Fibroblast of the aortic adventitia (primary cell): ENCODE measurements around the gene SCAF1. TPM values are rescaled to one million over a fixed set of nuclear protein-coding genes. Genes with fewer than 3 reads are reported as not detected.

ENCODE experiments used
- DNase-seq: peaks from one replicate; pipeline ENCODE4 v3.0.0-alpha.2; 2010; ENCODE audit warnings: low read depth
- H3K4me3 ChIP-seq: 2 replicates; pipeline ENCODE4 v1.5.1; 2011; ENCODE audit warnings: low read depth, mild to moderate bottlenecking, control low read depth, low read length, moderate library complexity
- CTCF ChIP-seq: IDR thresholded peaks from 2 replicates; pipeline ENCODE4 v1.5.1; 2011; ENCODE audit warnings: mild to moderate bottlenecking, low read length, control low read depth, inconsistent platforms; ENCODE audit not compliant: insufficient read depth
- total RNA-seq: library from RNA; depleted of rRNA; stranded (reverse); fragments of >200 nt; gene quantifications from 2 replicates; pipeline ENCODE4 v1.2.3, GENCODE V29; 2012; ENCODE audit warnings: low replicate concordance

SCAF1 gene
- total RNA-seq, 1 donor, result 16.9 TPM

DNA sequence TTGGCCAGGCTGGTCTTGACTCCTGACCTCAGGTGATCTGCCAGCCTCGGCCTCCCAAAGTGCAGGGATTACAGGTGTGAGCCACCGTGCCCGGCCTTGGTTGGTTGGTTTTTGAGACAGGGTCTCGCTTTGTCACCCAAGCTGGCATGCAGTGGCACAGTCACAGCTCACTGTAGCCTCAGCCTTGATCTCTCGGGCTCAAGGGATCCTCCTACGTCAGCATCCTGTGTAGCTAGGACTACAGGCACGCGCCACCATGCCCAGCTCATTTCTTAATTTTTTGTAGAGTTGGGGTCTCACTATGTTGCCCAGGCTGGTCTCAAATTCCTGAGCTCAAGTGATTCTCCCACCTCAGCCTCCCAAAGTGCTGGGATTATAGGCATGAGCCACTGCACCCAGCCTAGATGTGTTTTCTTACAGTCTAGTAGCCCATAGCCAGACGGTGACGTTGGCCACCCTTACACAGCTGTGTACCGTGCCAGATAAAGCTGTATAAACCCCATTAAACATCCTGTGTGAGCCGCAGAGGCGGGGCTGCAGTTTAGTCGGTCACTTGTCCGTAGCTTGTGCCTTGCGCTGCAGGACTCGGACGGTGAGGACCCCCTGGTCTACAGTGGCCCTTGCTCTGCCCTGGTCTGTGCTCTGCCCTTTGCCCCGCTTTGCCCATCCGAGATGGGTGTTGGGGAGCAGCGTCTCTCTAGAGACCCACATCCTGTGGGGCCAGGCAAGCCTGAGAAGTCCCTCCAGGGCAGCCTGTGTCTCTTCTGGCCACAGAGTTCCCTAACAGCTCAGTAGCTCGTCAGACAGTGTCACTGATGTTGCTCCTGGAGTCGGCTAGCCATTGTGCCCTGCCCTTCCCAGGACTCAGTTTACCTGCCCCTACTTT is 13.8 kb downstream of the SCAF1 start:
- H3K4me3 ChIP-seq, result no peak overlapping the region
- no peak for DNase-seq
- no peak for TF ChIP-seq CTCF

DNA sequence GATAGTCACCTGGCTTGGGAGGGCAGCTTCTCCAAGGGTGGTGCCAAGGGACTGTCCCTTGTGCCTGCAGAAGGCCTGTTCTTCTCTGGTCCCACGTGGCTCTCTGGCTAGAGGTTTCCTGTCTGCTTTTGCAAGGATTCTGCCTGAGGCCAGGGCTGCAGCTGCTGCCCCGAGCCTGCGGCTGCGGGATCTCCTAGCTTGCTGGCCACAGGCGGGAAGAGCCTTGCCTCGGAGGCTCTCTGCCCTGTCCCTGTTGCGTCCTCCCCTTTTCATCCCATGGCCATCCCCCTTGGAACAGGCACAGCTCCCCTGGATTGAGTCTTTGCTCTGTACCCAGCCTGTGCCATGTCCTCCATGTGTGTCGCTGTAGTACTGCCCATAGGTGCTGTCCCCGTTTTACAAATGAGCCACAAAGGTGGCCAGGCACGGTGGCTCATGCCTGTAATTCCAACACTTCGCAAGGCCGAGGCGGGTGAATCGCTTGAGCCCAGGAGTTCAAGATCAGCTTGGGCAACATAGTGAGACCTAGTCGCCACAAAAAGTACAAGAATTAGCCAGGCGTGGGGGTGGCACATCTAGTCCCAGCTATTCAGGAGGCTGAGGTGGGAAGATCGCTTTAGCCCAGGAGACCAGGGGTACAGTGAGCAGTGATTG is 14.6 kb downstream of the SCAF1 start:
- no peak for TF ChIP-seq CTCF
- H3K4me3 ChIP-seq, result no peak overlapping the region
- DNase-seq, result no peak

GRCh38 chr19:49657493-49658138 is 15.6 kb downstream of the SCAF1 start:
- DNase-seq, result no peak
- H3K4me3 ChIP-seq, result no peak overlapping the region
- TF ChIP-seq CTCF, result no peak

DNA sequence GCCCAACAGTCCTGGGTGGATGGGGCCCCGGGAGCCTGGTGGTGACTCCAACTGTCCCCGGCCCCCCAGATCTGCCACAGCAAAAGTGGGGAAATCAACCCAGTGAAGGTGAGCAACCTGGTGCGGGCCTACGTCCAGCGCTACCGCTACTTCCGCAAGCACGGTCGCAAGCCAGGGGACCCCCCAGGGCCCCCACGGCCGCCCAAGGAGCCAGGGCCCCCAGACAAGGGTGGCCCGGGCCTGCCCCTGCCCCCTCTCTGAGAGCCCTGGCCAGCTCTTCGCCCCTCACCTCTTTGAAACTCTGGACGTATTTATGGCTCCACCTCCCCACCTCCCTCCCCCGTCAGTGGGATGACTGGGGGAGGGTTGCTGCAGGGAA is 16.1 kb downstream of the SCAF1 start:
- no peak for DNase-seq
- no peak for TF ChIP-seq CTCF
- H3K4me3 ChIP-seq, result no peak overlapping the region

DNA sequence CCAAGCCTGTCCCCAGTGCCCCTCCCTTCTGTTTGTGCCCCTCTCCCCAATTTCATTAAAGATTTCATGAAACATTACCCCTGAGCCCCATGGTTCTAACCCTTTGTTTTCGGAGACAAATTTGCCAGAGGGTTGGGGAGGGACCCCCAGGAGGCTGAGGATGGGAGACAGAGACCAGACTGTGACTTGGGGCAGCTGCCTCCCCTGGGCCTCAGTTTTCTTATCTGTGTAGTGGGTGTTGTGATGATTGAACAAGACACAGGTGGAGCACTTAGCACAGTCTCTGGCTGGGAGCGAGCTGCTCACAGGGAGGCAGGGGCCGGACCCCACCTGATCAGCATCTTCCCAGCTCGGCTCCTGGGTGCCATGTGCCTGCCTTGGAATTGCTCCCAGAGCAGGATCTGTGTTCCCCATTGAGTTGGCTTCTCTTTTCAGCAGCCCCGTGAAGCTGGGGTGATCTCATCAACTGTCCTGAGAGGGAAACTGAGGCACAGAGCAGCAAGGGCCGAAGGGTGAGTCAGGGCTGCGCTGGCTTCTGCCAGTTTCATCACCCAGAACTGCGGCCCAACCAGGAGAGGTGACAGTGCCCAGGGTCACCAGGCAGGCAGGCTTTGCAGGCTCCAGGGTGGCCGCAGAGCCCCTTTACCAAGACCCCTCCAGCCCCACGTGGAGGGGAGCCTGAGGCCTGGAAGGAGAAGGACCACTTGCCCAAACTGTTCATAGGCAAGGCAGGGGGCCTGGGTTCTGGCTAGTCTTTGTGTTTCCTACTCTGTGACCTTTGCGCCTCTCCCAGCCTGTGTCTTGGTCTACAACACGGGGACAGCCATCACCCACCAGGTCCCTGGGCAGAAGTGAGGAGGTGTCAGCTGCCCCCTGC is 16.8 kb downstream of the SCAF1 start:
- DNase-seq, result no peak
- no peak for TF ChIP-seq CTCF
- H3K4me3 ChIP-seq, result no peak overlapping the region

DNA sequence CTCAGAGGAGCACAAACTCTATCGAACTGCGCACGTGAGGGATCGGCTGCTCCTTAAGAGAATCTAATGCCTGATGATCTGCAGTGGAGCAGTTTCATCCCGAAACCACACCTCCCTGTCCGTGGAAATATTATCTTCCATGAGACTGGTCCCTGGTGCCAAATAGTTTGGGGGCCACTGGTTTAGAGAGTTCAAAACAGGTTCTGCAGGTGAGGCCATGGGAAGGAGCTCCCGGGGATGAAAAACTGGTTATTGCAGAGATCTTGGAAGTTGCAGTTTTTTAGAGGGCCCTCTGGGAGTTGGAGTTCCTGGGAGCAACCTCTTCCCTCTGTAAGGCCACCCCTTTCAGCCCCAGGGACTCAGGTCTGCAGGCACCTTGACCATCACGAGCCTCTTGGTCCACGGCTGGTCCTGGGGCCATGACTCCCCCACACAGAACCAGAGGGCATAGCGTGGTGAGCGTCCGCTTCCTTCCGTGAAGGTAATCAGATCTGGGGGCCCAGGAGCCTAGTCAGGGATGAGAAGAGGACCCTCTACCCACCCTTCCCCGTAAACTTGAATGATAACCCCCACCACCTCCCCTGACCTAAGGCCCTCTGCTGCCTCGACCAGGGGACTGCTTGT is 18.4 kb downstream of the SCAF1 start:
- no peak for DNase-seq
- H3K4me3 ChIP-seq, result no peak overlapping the region
- TF ChIP-seq CTCF, result no peak
